SU-DHL-6 (cell line): ENCODE measurements around the gene ADCY2.

Source experiments
- H2AFZ ChIP-seq: fragments of 200-600 bp; sonication (generic); 2 replicates; pipeline ENCODE4 v1.6.1; 2014; ENCODE audit warnings: low read depth, mild to moderate bottlenecking, moderate library complexity, mixed read lengths, antibody characterized with exemption, low read length; ENCODE audit not compliant: severe bottlenecking
- H3F3A ChIP-seq: fragments of 200-600 bp; shearing (Covaris generic); 2 replicates; pipeline ENCODE4 v1.6.0; 2016; ENCODE audit warnings: antibody characterized with exemption, mild to moderate bottlenecking; ENCODE audit not compliant: insufficient read depth
- H3K27ac ChIP-seq: fragments of 200-600 bp; sonication (generic); 2 replicates; pipeline ENCODE4 v1.5.1; 2016; ENCODE audit warnings: low read depth, mild to moderate bottlenecking, low read length, moderate library complexity, mixed read lengths
- H3K27me3 ChIP-seq: fragments of 200-600 bp; sonication (generic), shearing (Covaris generic); 2 replicates; pipeline ENCODE4 v1.6.0; 2014; ENCODE audit warnings: mild to moderate bottlenecking, low read length
- H3K36me3 ChIP-seq: fragments of 200-600 bp; sonication (generic); 2 replicates; pipeline ENCODE4 v1.6.1; 2014; ENCODE audit warnings: mild to moderate bottlenecking, low read length, mixed read lengths
- H3K4me2 ChIP-seq: fragments of 300-600, 200-600 bp; shearing (Covaris generic), sonication (generic); 2 replicates; pipeline ENCODE4 v1.6.0; 2014; ENCODE audit warnings: low read length, low read depth, mild to moderate bottlenecking; ENCODE audit not compliant: poor library complexity, severe bottlenecking
- H3K4me3 ChIP-seq: fragments of 200-600 bp; sonication (generic); 2 replicates; pipeline ENCODE4 v1.5.1; 2014; ENCODE audit warnings: antibody characterized with exemption, low read length, mild to moderate bottlenecking, mixed read lengths; ENCODE audit not compliant: insufficient read depth, poor library complexity, severe bottlenecking
- H3K79me2 ChIP-seq: fragments of 200-600 bp; sonication (generic); 2 replicates; pipeline ENCODE4 v1.6.1; 2014; ENCODE audit warnings: mild to moderate bottlenecking, low read length, moderate library complexity; ENCODE audit not compliant: insufficient read depth
- H3K9ac ChIP-seq: fragments of 200-600 bp; sonication (generic); 2 replicates; pipeline ENCODE4 v1.7.0; 2014; ENCODE audit warnings: mild to moderate bottlenecking, low read length
- H3K9me2 ChIP-seq: fragments of 200-600 bp; sonication (generic); replicated peaks from 2 replicates; pipeline ENCODE4 v1.6.1; 2014; ENCODE audit warnings: low read length; ENCODE audit not compliant: insufficient read depth
- H3K9me3 ChIP-seq: fragments of 200-600 bp; sonication (generic); 2 replicates; pipeline ENCODE4 v1.6.1; 2014; ENCODE audit warnings: low read length, mixed read lengths; ENCODE audit not compliant: insufficient read depth
- H4K20me1 ChIP-seq: fragments of 200-600 bp; sonication (generic); 2 replicates; pipeline ENCODE4 v1.6.1; 2014; ENCODE audit warnings: low read depth, mild to moderate bottlenecking, antibody characterized with exemption, low read length, moderate library complexity, mixed read lengths
- CTCF ChIP-seq: fragments of 200-600 bp; sonication (generic); IDR thresholded peaks from one replicate; pipeline ENCODE4 v1.5.1; 2017; ENCODE audit warnings: antibody characterized with exemption, mild to moderate bottlenecking, low read length, moderate library complexity; ENCODE audit not compliant: insufficient read depth, poor library complexity, severe bottlenecking
- EZH2phosphoT487 ChIP-seq: fragments of 200-600 bp; sonication (generic), shearing (Covaris generic); conservative IDR thresholded peaks from 2 replicates; pipeline ENCODE4 v1.6.1; 2018; ENCODE audit warnings: mild to moderate bottlenecking, antibody characterized with exemption, low read length, moderate library complexity, mixed read lengths

The ADCY2 gene

GRCh38 chr5:7541898-7542297, 146.0 kb downstream of the ADCY2 start:
- H3F3A ChIP-seq = no peaks in the 10 kb centered on the region
- H3K9me3 ChIP-seq = no peaks in the 10 kb centered on the region
- H2AFZ ChIP-seq = no peak overlapping the region
- H4K20me1 ChIP-seq = no peaks in the 10 kb centered on the region
- no peaks in the 10 kb centered on the region for H3K9me2 ChIP-seq
- no peaks in the 10 kb centered on the region for H3K79me2 ChIP-seq
- H3K9ac ChIP-seq = no peak overlapping the region
- no peak overlapping the region for H3K4me2 ChIP-seq
- no peaks in the 10 kb centered on the region for H3K36me3 ChIP-seq
- H3K27me3 ChIP-seq = no peaks in the 10 kb centered on the region
- no peak overlapping the region for H3K4me3 ChIP-seq
- H3K27ac ChIP-seq = no peak overlapping the region
- no peak for TF ChIP-seq CTCF
- TF ChIP-seq EZH2phosphoT487 = no peak

GRCh38 chr5:7546555-7546954, 150.6 kb downstream of the ADCY2 start:
- no peaks in the 10 kb centered on the region for H3K27me3 ChIP-seq
- no peak overlapping the region for H2AFZ ChIP-seq
- H3K79me2 ChIP-seq = no peaks in the 10 kb centered on the region
- no peaks in the 10 kb centered on the region for H3K36me3 ChIP-seq
- no peaks in the 10 kb centered on the region for H3K9me2 ChIP-seq
- no peak overlapping the region for H3K4me3 ChIP-seq
- H3K9ac ChIP-seq = no peak overlapping the region
- H3F3A ChIP-seq = no peaks in the 10 kb centered on the region
- no peaks in the 10 kb centered on the region for H4K20me1 ChIP-seq
- no peak overlapping the region for H3K4me2 ChIP-seq
- TF ChIP-seq CTCF (no peak), EZH2phosphoT487 (no peak)
- H3K27ac ChIP-seq = no peak overlapping the region
- H3K9me3 ChIP-seq = no peaks in the 10 kb centered on the region

- H3K9me3 ChIP-seq = no peaks in the 10 kb centered on the region
- no peak overlapping the region for H3K27ac ChIP-seq
- no peak overlapping the region for H3K9ac ChIP-seq
- no peaks in the 10 kb centered on the region for H4K20me1 ChIP-seq
- no peak overlapping the region for H3K4me3 ChIP-seq
- H3K79me2 ChIP-seq = no peaks in the 10 kb centered on the region
- H3K9me2 ChIP-seq = no peaks in the 10 kb centered on the region
- no peak overlapping the region for H3K4me2 ChIP-seq
- TF ChIP-seq EZH2phosphoT487 = no peak
- TF ChIP-seq CTCF = no peak
- no peak overlapping the region for H2AFZ ChIP-seq
- H3K27me3 ChIP-seq = no peaks in the 10 kb centered on the region
- no peaks in the 10 kb centered on the region for H3K36me3 ChIP-seq
- H3F3A ChIP-seq = no peaks in the 10 kb centered on the region
Observed at GRCh38 chr5:7548596-7548995, 152.7 kb downstream of the ADCY2 start.
